GM12873 (cell line): ENCODE data around the gene ZNF569.
A peak's percentile ranks its signal among the peaks of the same experiment; 100 is the strongest.

Source experiments
- TF ChIP-seq, protein P1 (sequence below): IDR thresholded peaks from 2 replicates; pipeline ENCODE4 v1.5.1; 2012; ENCODE audit warnings: low read depth, mild to moderate bottlenecking, moderate library complexity, low read length, control low read depth; ENCODE audit not compliant: insufficient read depth; ENCODE audit errors: missing control alignments

ZNF569 gene

DNA sequence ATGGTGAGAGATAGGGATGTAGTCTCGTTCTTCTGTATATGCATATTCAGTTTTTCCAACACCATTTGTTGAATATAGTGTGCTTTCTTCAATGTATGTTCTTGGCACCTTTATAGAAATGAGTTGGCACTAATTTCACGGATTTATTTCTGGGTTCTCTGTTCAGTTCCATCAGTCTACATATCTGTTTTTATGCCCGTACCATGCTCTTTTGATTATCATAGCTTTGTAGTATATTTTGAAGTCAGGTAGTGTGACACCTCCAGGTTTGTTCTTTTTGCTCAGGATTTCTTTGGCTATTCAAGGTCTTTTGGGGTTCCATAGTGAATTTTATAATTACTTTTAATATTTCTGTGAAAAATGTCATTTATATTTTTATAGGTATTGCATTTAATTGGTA lies 25.0 kb upstream of the ZNF569 start:
- TF ChIP-seq, protein P1, sequence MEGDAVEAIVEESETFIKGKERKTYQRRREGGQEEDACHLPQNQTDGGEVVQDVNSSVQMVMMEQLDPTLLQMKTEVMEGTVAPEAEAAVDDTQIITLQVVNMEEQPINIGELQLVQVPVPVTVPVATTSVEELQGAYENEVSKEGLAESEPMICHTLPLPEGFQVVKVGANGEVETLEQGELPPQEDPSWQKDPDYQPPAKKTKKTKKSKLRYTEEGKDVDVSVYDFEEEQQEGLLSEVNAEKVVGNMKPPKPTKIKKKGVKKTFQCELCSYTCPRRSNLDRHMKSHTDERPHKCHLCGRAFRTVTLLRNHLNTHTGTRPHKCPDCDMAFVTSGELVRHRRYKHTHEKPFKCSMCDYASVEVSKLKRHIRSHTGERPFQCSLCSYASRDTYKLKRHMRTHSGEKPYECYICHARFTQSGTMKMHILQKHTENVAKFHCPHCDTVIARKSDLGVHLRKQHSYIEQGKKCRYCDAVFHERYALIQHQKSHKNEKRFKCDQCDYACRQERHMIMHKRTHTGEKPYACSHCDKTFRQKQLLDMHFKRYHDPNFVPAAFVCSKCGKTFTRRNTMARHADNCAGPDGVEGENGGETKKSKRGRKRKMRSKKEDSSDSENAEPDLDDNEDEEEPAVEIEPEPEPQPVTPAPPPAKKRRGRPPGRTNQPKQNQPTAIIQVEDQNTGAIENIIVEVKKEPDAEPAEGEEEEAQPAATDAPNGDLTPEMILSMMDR, result no peak

DNA sequence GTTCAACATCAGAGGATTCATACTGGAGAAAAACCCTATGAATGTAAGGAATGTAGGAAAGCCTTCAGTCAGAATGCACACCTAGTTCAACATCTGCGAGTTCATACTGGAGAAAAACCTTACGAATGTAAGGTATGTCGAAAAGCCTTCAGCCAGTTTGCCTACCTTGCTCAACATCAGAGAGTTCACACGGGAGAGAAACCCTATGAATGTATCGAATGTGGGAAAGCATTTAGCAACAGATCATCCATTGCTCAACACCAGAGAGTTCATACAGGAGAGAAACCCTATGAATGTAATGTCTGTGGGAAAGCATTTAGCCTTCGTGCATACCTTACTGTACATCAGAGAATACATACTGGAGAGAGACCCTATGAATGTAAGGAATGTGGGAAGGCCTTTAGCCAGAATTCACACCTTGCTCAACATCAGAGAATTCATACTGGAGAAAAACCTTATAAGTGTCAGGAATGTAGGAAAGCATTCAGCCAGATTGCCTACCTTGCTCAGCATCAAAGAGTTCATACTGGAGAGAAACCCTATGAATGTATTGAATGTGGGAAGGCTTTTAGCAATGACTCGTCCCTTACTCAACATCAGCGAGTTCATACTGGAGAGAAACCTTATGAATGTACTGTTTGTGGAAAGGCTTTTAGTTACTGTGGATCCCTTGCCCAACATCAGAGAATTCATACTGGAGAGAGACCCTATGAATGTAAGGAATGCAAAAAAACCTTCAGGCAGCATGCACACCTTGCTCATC lies 17.3 kb upstream of the ZNF569 start:
- TF ChIP-seq, protein P1, result no peak

DNA sequence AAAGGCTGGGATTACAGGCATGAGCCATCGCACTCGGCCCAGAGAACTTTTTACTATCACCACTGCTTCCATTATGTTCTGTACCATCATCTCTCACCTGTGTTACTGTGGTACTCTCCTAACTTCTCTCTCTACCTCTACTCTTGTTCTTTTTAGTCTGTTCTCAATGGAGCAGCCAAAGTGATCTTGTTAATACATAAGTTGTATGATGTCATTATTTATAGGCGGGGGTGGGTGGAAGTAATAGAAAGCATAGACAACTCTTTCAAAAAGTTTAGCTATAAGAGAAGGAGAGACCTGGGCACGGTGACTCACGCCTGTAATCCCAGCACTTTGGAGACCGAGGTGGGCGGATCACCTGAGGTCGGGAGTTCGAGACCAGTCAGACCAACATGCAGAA lies 4.9 kb upstream of the ZNF569 start:
- TF ChIP-seq, protein P1, result no peak

DNA sequence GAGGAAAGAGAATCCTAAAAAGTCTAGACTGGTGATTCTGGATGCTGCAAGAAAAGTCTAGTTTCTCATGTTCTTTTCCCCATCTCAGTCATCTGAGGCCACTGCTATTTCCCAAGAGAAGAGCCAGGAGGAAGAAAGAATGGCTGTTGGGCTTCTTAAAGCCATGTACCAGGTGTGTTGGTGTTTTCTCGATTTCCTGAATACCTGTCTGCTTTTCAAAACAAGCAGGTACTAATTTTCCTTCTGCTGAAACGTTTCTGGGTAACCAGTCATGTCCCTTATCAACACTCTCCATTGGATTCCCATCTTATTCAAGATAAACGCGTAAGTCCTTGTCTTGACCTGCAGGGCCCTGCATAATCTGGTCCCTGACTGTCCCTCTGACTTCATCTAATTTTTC lies 3.0 kb upstream of the ZNF569 start:
- TF ChIP-seq, protein P1, result no peak

DNA sequence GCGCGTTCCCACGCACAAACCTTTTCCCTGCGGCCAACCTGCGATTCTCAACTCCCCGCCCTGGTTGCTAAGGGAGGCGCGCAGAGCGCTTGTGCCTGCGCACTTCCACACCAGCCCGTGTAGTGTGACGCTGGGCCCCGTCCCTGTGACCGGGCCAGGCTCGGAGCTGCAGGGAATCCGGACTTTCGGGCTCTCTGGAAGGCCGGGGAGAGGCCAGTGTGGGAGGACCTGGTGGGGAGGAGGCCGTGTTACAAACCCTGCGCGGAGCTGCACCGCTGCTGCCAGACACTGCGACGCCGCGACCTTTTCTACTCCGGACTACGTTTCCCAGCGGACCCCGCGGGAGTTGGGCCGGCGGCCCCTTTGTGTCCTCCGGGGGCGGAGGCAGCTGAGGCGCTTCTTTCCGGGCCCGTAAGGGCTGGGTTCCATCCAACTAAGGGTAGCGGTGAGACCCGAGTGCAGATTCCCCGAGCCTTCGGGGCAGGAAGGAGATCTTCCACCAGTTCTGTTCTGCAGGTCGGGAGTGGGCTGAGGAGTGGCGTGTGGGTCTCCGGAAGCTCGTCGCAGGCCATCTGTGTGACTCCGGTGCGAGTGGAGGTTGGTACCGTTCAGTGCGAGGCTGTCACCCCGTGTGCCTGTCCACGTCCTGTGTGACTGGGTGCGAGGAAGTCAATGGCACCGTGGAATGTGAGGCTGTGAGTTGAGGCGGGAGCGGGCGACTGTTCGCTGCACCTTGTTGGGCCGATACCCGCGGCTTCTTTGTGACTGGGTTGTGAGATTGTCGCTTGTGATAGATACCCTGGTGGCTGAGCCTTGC lies 1.9 kb upstream of the ZNF569 start, which contains the start of gene ZNF570:
Gene ZNF570, plus strand, starts transcription at position 396 of the 817 bp plus-strand sequence. CDS start 999 bp downstream, outside the sequence.
- TF ChIP-seq, protein P1, result peak; percentile 6

DNA sequence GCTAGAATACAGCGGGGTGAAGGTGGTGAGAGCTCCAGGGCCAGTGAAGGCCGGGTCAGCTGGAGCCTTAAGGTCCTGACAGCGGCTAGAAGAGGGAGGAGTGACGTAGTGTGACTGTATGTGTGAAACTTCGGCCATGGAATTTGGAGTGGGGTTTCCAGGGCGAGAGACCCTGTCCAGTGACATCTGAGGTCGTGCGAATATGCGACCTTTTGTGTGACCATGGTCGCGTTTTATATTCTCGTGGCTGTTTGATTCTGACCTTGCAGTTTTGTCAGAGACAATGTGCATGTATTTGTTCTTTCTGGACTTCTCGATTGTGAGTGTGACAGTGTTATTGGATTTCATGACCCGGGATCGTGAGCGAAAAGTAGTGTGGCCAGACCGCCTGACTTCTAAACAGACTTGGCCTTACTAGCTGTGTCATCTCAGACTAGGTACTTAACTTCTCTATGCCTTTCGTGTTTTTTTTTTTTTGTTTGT lies 405 bp upstream of the ZNF569 start:
- TF ChIP-seq, protein P1, result no peak

DNA sequence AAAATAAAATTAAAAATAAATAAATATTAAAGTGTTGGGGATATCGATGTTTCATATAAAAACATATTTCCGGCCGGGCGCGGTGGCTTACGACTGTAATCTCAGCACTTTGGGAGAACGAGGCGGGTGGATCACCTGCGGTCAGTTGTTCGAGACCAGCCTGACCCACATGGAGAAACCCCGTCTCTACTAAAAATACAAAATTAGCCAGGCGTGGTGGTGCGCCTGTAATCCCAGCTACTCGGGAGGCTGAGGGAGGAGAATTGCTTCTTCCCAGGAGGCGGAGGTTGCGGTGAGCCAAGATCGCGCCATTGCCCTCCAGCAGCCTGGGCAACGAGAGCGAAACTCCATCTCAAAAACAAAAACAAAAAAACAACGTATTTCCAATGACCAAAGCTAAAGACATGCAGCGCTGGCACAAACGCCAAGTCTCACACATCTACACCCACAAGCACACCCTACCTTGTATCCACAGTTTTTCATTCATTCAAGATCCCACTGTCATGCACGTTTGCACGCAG lies 907 bp downstream of the ZNF569 start:
- TF ChIP-seq, protein P1, result no peak
